ENCODE results near the gene ARHGAP6. TPM values are rescaled to one million over a fixed set of nuclear protein-coding genes. Genes with fewer than 3 reads are reported as not detected.

Gene ARHGAP6
- total and polyA plus RNA-seq, 2 of the 4 experiments (the other 2 are of a cell fraction): 1.4 to 1.8 TPM

DNA sequence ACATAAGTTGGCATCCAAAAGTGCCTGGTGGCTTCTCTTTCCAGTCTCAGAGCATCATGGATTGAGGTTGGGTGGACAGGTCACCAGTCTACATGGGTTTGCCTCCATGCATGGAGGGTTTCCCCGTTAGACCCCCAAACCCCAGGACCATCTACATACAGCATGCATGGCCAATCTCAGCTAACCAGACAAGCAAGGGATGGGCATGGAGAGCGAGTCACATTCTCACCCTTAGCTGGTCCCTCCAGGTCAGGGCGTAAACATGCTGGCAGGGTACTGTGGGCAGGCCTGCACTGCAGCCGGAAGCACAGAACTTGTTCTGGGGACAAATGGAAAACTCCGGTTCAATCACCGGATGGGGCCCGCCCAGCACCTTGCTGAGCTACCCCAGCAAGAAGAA is 517.3 kb downstream of the ARHGAP6 start:
- no CpG with 5 or more reads among the region's 7 CpGs for WGBS, 2 experiments (ENCODE audit: extremely low coverage in 2 of 2, insufficient read length in 1 of 2)
- Histone ChIP-seq H3K56ac (ENCODE audit: extremely low read depth, insufficient read depth, low read length) (no peak overlapping the region), H4K8ac (ENCODE audit: low read depth in 2 of 2, low read length in 2 of 2) (no peak overlapping the region), H3K14ac (replicated peaks; ENCODE audit: low read depth, low read length) (no peak overlapping the region), H3K4me2 (ENCODE audit: low read depth, low read length) (no peak overlapping the region), H3K27me3 (ENCODE audit: control insufficient read depth, insufficient read depth, low read length) (no peaks in the 10 kb centered on the region), H3K9ac (ENCODE audit: low read depth, low read length) (no peak overlapping the region), H4K20me1 (ENCODE audit: insufficient read depth, low read length) (no peaks in the 10 kb centered on the region), H3K23ac (ENCODE audit: low read depth, low read length) (no peak overlapping the region), H3K9me1 (ENCODE audit: insufficient read depth, low read length) (no peaks in the 10 kb centered on the region), H2BK20ac (ENCODE audit: low read depth, low read length) (no peak overlapping the region), H2BK5ac (ENCODE audit: low read depth, low read length, poor library complexity, severe bottlenecking) (no peak overlapping the region), H3K4ac (ENCODE audit: low read depth, low read length) (no peak overlapping the region), H3K36me3 (ENCODE audit: control insufficient read depth, insufficient read depth, low read length) (no peaks in the 10 kb centered on the region), H2AK5ac (ENCODE audit: low read depth, low read length) (no peak overlapping the region), H2BK120ac (ENCODE audit: low read depth, low read length) (no peak overlapping the region), H4K5ac (ENCODE audit: low read depth, low read length) (no peak overlapping the region), H2BK15ac (ENCODE audit: low read depth, low read length) (no peak overlapping the region), H3K27ac (ENCODE audit: insufficient read depth, low read length) (no peak overlapping the region), H2AK9ac (replicated peaks; ENCODE audit: low read depth, low read length, poor library complexity) (no peak overlapping the region), H4K91ac (ENCODE audit: insufficient read depth, low read depth, low read length) (no peak overlapping the region), H3K18ac (ENCODE audit: low read depth, low read length) (no peak overlapping the region), H3K79me1 (ENCODE audit: low read depth in 1 of 2, low read length in 2 of 2) (no peaks in the 10 kb centered on the region), H2AFZ (replicated peaks; ENCODE audit: low read length, poor library complexity) (no peak overlapping the region), H3K9me3 (ENCODE audit: control insufficient read depth, insufficient read depth, low read length) (no peaks in the 10 kb centered on the region), H3K4me1 (ENCODE audit: control insufficient read depth, insufficient read depth, low read length) (no peaks in the 10 kb centered on the region), H3K4me3 (ENCODE audit: insufficient read depth, low read depth, low read length) (no peak overlapping the region)
- no peak for ATAC-seq (ENCODE audit: low read depth)
- intact Hi-C loops (cut with micrococcal nuclease): loop anchor here (10.0 kb wide), 1 partner anchor 276 kb away; no protein-coding TSS in a partner anchor
- dilution Hi-C loops (cut with HindIII; ENCODE audit: low sequenced_read_pairs, unreplicated experiment): loop anchor here (25.0 kb wide), 1 partner anchor 961 kb away; no protein-coding TSS in a partner anchor
- in situ Hi-C loops (cut with MboI; ENCODE audit: low sequenced_read_pairs): loop anchor here (5.0 to 10.0 kb wide), 2 partner anchors 379 to 616 kb away; no protein-coding TSS in a partner anchor
- TF ChIP-seq NFE2L2 (IDR thresholded peaks at IDR 0.05; ENCODE audit: low read depth, low read length) (no peak), RFX5 (IDR thresholded peaks at IDR 0.05; ENCODE audit: low read depth, low read length) (no peak), CEBPB (IDR thresholded peaks at IDR 0.05; ENCODE audit: low read depth, low read length) (no peak), POLR2A (IDR thresholded peaks at IDR 0.05; ENCODE audit: low read depth, low read length) (no peak), RCOR1 (IDR thresholded peaks at IDR 0.05; ENCODE audit: insufficient replicate concordance, low read length) (no peak), MAZ (IDR thresholded peaks at IDR 0.05; ENCODE audit: borderline replicate concordance, low read depth, low read length) (no peak), CHD1 (IDR thresholded peaks at IDR 0.05; ENCODE audit: low read depth, low read length) (no peak), SMC3 (IDR thresholded peaks at IDR 0.05; ENCODE audit: low read depth, low read length) (no peak), RAD21 (IDR thresholded peaks at IDR 0.05; ENCODE audit: low read length) (no peak), MXI1 (IDR thresholded peaks at IDR 0.05; ENCODE audit: borderline replicate concordance, low read depth, low read length) (no peak)
- TF ChIP-seq, protein P1, sequence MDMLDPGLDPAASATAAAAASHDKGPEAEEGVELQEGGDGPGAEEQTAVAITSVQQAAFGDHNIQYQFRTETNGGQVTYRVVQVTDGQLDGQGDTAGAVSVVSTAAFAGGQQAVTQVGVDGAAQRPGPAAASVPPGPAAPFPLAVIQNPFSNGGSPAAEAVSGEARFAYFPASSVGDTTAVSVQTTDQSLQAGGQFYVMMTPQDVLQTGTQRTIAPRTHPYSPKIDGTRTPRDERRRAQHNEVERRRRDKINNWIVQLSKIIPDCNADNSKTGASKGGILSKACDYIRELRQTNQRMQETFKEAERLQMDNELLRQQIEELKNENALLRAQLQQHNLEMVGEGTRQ (IDR thresholded peaks at IDR 0.05; ENCODE audit: low read depth, low read length): no peak
- TF ChIP-seq, protein P2, sequence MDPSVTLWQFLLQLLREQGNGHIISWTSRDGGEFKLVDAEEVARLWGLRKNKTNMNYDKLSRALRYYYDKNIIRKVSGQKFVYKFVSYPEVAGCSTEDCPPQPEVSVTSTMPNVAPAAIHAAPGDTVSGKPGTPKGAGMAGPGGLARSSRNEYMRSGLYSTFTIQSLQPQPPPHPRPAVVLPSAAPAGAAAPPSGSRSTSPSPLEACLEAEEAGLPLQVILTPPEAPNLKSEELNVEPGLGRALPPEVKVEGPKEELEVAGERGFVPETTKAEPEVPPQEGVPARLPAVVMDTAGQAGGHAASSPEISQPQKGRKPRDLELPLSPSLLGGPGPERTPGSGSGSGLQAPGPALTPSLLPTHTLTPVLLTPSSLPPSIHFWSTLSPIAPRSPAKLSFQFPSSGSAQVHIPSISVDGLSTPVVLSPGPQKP (IDR thresholded peaks at IDR 0.05; ENCODE audit: borderline replicate concordance, low read depth, low read length): no peak
- TF ChIP-seq, protein P3, sequence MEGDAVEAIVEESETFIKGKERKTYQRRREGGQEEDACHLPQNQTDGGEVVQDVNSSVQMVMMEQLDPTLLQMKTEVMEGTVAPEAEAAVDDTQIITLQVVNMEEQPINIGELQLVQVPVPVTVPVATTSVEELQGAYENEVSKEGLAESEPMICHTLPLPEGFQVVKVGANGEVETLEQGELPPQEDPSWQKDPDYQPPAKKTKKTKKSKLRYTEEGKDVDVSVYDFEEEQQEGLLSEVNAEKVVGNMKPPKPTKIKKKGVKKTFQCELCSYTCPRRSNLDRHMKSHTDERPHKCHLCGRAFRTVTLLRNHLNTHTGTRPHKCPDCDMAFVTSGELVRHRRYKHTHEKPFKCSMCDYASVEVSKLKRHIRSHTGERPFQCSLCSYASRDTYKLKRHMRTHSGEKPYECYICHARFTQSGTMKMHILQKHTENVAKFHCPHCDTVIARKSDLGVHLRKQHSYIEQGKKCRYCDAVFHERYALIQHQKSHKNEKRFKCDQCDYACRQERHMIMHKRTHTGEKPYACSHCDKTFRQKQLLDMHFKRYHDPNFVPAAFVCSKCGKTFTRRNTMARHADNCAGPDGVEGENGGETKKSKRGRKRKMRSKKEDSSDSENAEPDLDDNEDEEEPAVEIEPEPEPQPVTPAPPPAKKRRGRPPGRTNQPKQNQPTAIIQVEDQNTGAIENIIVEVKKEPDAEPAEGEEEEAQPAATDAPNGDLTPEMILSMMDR (conservative IDR thresholded peaks at IDR 0.05; ENCODE audit: low read depth, low read length): no peak
- DNase-seq: no peak
- BruUV-seq (replicated peaks): no TSS peak
- ChIA-PET CTCF (no interaction called here), POLR2A (ENCODE audit: unreplicated experiment) (no interaction called here)
